CD4-positive, alpha-beta T cell treated with Interleukin-4 for 1 hour (primary cell): ENCODE results near the gene SIK2.
"Not testable (repeated sequence)": the region's sequence is repeated elsewhere in the genome, so short reads cannot be mapped to it uniquely, and the experiment has no call there.

Source experiments
- DNase-seq, 2 donors: peaks; one replicate each; pipeline ENCODE4 v3.0.0-alpha.2; 2020 to 2022

SIK2 gene

GRCh38 chr11:111765320-111765983 lies 163.2 kb downstream of the SIK2 start:
- DNase-seq, result peak in 1 of 2 donors; percentile 19

- DNase-seq, result peak; percentile 69 to 72
These were observed 164.0 kb downstream of the SIK2 start, which contains the start of gene PPP2R1B for GRCh38 chr11:111765984-111766833. Gene PPP2R1B, minus strand, starts transcription at chr11:111766389. Its CDS starts 28 bp downstream, at chr11:111766361.

GRCh38 chr11:111766834-111767142 lies 164.5 kb downstream of the SIK2 start:
- DNase-seq, result no peak

- DNase-seq, result no peak
These were observed 168.4 kb downstream of the SIK2 start for GRCh38 chr11:111770581-111771134.

- not testable (repeated sequence) for DNase-seq
These were observed 169.0 kb downstream of the SIK2 start for GRCh38 chr11:111771205-111771604.

- no peak for DNase-seq
These were observed 170.3 kb downstream of the SIK2 start for GRCh38 chr11:111772535-111772934.

GRCh38 chr11:111774955-111775710 lies 172.9 kb downstream of the SIK2 start:
- DNase-seq, result no peak

GRCh38 chr11:111776398-111777093 lies 174.3 kb downstream of the SIK2 start:
- DNase-seq, result no peak

GRCh38 chr11:111777094-111778046 lies 175.1 kb downstream of the SIK2 start:
- peak; percentile 32 to 71 for DNase-seq

- no peak for DNase-seq
These were observed 175.9 kb downstream of the SIK2 start for GRCh38 chr11:111778047-111778558.

GRCh38 chr11:111779118-111779517 lies 176.9 kb downstream of the SIK2 start:
- DNase-seq, result no peak
